K562 (cell line): ENCODE measurements around the gene FCGR3A. TPM values are rescaled to one million over a fixed set of nuclear protein-coding genes. Genes with fewer than 3 reads are reported as not detected.

ENCODE experiments used
- ATAC-seq: fragments of 200-7000 bp; cut with Tn5 transposase; 3 replicates; pipeline ENCODE4 v1.9.1; 2020; ENCODE audit warnings: moderate library complexity
- BruUV-seq: library from RNA; stranded (reverse); fragments of 400-500 nt; replicated peaks from 2 replicates; lab custom pipeline; 2021; lab: Mats Ljungman, UMichigan
- CTCF ChIA-PET: fragments of 300-600 bp; formaldehyde crosslinking; extraction: SDS; loops from one replicate; lab custom pipeline; 2021; ENCODE audit warnings: low intra/inter-chr PET ratio; lab: Yijun Ruan, JAX
- POLR2A ChIA-PET: fragments of 300-600, 350-650 bp; sonication (Branson Sonifier 250); formaldehyde crosslinking; extraction: SDS; loops from one replicate; lab custom pipeline; 2021; ENCODE audit warnings: antibody characterized with exemption, inconsistent platforms; lab: Yijun Ruan, JAX
- DNase-seq, 4 experiments: peaks; one replicate each; pipeline versions ENCODE4 v3.0.0 to v3.0.0-alpha.2; 2011 to 2018; ENCODE audit warnings: low spot score in 3 of 4, mixed read lengths in 3 of 4; ENCODE audit errors: extremely low read depth in 1 of 4
- FAIRE-seq: peaks from 2 replicates; lab custom pipeline; 2011; peaks lifted over from hg19 to GRCh38; lab: Jason Lieb, UNC
- H2AFZ ChIP-seq: 2 replicates; pipeline ENCODE4 v1.6.0; 2011; ENCODE audit warnings: low read depth, low read length, control low read depth, inconsistent platforms
- H3K27ac ChIP-seq: fragments of 200-600 bp; 3 replicates; pipeline ENCODE4 v1.8.0; 2011; ENCODE audit warnings: low read depth, mild to moderate bottlenecking, control low read depth, inconsistent platforms, low read length, moderate library complexity, mixed read lengths; ENCODE audit errors: extremely low read depth
- H3K27me3 ChIP-seq, 2 experiments: fragments of 300-600 bp in 1 of 2; 2 replicates in 1 of 2; 3 replicates in 1 of 2; pipeline versions ENCODE4 v1.6.0 to v1.8.0; 2011; ENCODE audit warnings: inconsistent platforms in 2 of 2, low read length in 2 of 2, mild to moderate bottlenecking in 1 of 2, mixed read lengths in 1 of 2, moderate library complexity in 1 of 2; ENCODE audit not compliant: control insufficient read depth in 2 of 2, insufficient read depth in 2 of 2
- H3K36me3 ChIP-seq: fragments of 300-600 bp; 3 replicates; pipeline ENCODE4 v1.8.0; 2011; ENCODE audit warnings: mild to moderate bottlenecking, low read length, inconsistent platforms; ENCODE audit not compliant: control insufficient read depth, insufficient read depth
- H3K4me1 ChIP-seq, 2 experiments: fragments of 200-600 bp in 1 of 2; replicated peaks in 1 of 2; 2 replicates in 1 of 2; 3 replicates in 1 of 2; pipeline versions ENCODE4 v1.5.1 to v1.8.0; 2011; ENCODE audit warnings: inconsistent platforms in 2 of 2, low read length in 2 of 2, mild to moderate bottlenecking in 1 of 2, mixed read lengths in 1 of 2, moderate library complexity in 1 of 2; ENCODE audit not compliant: control insufficient read depth in 2 of 2, insufficient read depth in 2 of 2
- H3K4me2 ChIP-seq: 2 replicates; pipeline ENCODE4 v1.6.1; 2011; ENCODE audit warnings: low read length, control low read depth, inconsistent platforms, mixed read lengths; ENCODE audit not compliant: insufficient read depth
- H3K4me3 ChIP-seq: fragments of 200-600 bp; sonication (generic), shearing (Covaris generic); 2 replicates; pipeline ENCODE4 v1.5.1; 2016; ENCODE audit warnings: control low read depth, inconsistent platforms
- H3K79me2 ChIP-seq: fragments of 200-600 bp; 3 replicates; pipeline ENCODE4 v1.8.0; 2011; ENCODE audit warnings: low read length, inconsistent platforms; ENCODE audit not compliant: control insufficient read depth, insufficient read depth
- H3K9ac ChIP-seq, 2 experiments: 2 replicates each; pipeline versions ENCODE4 v1.6.0 to v1.6.1; 2011; ENCODE audit warnings: low read depth in 2 of 2, low read length in 2 of 2, control low read depth in 1 of 2, inconsistent platforms in 1 of 2, mild to moderate bottlenecking in 1 of 2, mixed read lengths in 1 of 2; ENCODE audit not compliant: insufficient read depth in 1 of 2
- H3K9me1 ChIP-seq: one replicate; pipeline ENCODE4 v1.6.0; 2011; ENCODE audit warnings: inconsistent platforms, mild to moderate bottlenecking, low read length, moderate library complexity; ENCODE audit not compliant: control insufficient read depth, insufficient read depth
- H3K9me3 ChIP-seq: replicated peaks from 2 replicates; pipeline ENCODE4 v1.5.1; 2011; ENCODE audit warnings: low read depth, low read length, inconsistent platforms; ENCODE audit not compliant: control insufficient read depth, insufficient read depth
- H4K20me1 ChIP-seq: replicated peaks from 2 replicates; pipeline ENCODE4 v1.6.1; 2011; ENCODE audit warnings: low read length, inconsistent platforms, mixed read lengths; ENCODE audit not compliant: control insufficient read depth, insufficient read depth
- ARID4B ChIP-seq: sonication (generic); formaldehyde crosslinking; IDR thresholded peaks from 2 replicates; pipeline ENCODE4 v1.8.0; 2022; ENCODE audit warnings: mild to moderate bottlenecking, missing genetic modification reagents
- CBFA2T2 ChIP-seq: fragments of 450-650 bp; conservative IDR thresholded peaks from 2 replicates; pipeline ENCODE4 v1.6.1; 2017; ENCODE audit warnings: mild to moderate bottlenecking
- CCAR2 ChIP-seq: fragments of 200-400 bp; formaldehyde crosslinking; IDR thresholded peaks from 2 replicates; pipeline ENCODE4 v1.6.1; 2017; ENCODE audit warnings: mild to moderate bottlenecking, low read depth, low read length
- GABPB1 ChIP-seq: sonication (generic); formaldehyde crosslinking; IDR thresholded peaks from 2 replicates; pipeline ENCODE4 v1.8.0; 2022; ENCODE audit warnings: mild to moderate bottlenecking, missing genetic modification reagents
- MEF2A ChIP-seq: IDR thresholded peaks from 2 replicates; pipeline ENCODE4 v1.6.1; 2011; ENCODE audit warnings: low read depth, mild to moderate bottlenecking, low read length, moderate library complexity; ENCODE audit not compliant: control insufficient read depth
- NEUROD1 ChIP-seq: fragments of 150-350 bp; IDR thresholded peaks from 2 replicates; pipeline ENCODE4 v1.6.1; 2014; ENCODE audit warnings: borderline replicate concordance, low read length, low read depth; ENCODE audit not compliant: partially characterized antibody
- SP1 ChIP-seq: sonication (generic); formaldehyde crosslinking; IDR thresholded peaks from 2 replicates; pipeline ENCODE4 v1.8.1; 2022; ENCODE audit warnings: mild to moderate bottlenecking, missing genetic modification reagents
- TBL1XR1 ChIP-seq, 2 experiments: IDR thresholded peaks; 2 replicates each; pipeline ENCODE4 v1.6.1; 2012; ENCODE audit warnings: improper control_type of control experiment in 2 of 2, low read length in 2 of 2, mild to moderate bottlenecking in 1 of 2
- WGBS: fragments of 100-300 bp; shearing (Covaris generic); methylation state at CpG from one replicate; pipeline ENCODE4 v1.1.6; 2016; ENCODE audit warnings: low coverage, mixed read lengths; ENCODE audit not compliant: insufficient coverage; ENCODE audit errors: missing lambda C conversion rate; 5-methylcytosine and 5-hydroxymethylcytosine counted together
- in situ Hi-C: fragments of 300-500 bp; cut with MboI; formaldehyde crosslinking; loops from 4 replicates; pipeline ENCODE4 v1.15.0; 2018; ENCODE audit warnings: inconsistent platforms, mixed read lengths
- intact Hi-C: fragments of 100-400 bp; cut with micrococcal nuclease; formaldehyde crosslinking; loops from 2 replicates; pipeline ENCODE4 v1.14.2; 2022
- polyA plus RNA-seq, 8 experiments: library from polyadenylated mRNA; depleted of rRNA in 4 of 8; stranded (reverse) in 5 of 8; unstranded in 3 of 8; fragments of >200 nt; fragmentation: Nextera tagmentation in 2 of 8; fragmentation: Illumina TruSeq in 1 of 8; extraction: Ambion mirVana in 2 of 8; extraction: Trizol in 1 of 8; gene quantifications; 2 replicates each; pipeline versions ENCODE4 v1.2.1 to v1.2.3, GENCODE V29; 2011 to 2014; ENCODE audit warnings: inconsistent platforms in 1 of 8, missing spikeins in 1 of 8
- total RNA-seq, 7 experiments: library from RNA; depleted of rRNA in 6 of 7; stranded (reverse); fragments of >200 nt in 6 of 7; fragmentation: Illumina TruSeq in 2 of 7; extraction: Trizol in 2 of 7; gene quantifications; 2 replicates each; pipeline versions ENCODE4 v1.2.1 to v1.2.3, GENCODE V29; 2011 to 2021; ENCODE audit warnings: low replicate concordance in 1 of 7
- TF ChIP-seq, protein P1 (sequence below): sonication (generic); formaldehyde crosslinking; IDR thresholded peaks from 2 replicates; pipeline ENCODE4 v1.8.0; 2023; ENCODE audit warnings: missing genetic modification reagents, mild to moderate bottlenecking, borderline replicate concordance

FCGR3A gene
- total and polyA plus RNA-seq, 9 of the 15 experiments (the other 6 are each of a cell fraction or from before 2014, with no cell fraction given): 0.04 to 0.29 (median 0.14) TPM; not detected in 3

- TF ChIP-seq CBFA2T2 (no peak), SP1 (peak; percentile 34; the same call in 1 of the 2 replicates), CCAR2 (no peak), ARID4B (CRISPR knock-in tag) (no peak), GABPB1 (CRISPR knock-in tag) (no peak)
These were observed 46.2 kb downstream of the FCGR3A start (continued) for GRCh38 chr1:161503394-161503748.

- peak; percentile 52 for ATAC-seq
- Histone ChIP-seq H2AFZ (peak overlapping the region; percentile 74), H3K4me2 (peak overlapping the region; percentile 15; the same call in 1 of the 2 replicates), H3K4me1 (peaks cover 13 to 49% of the 10 kb centered on the region in 2 experiments), H3K9me1 (no peaks in the 10 kb centered on the region), H3K36me3 (peaks cover 8% of the 10 kb centered on the region; the same call in 2 of the 3 replicates), H3K4me3 (no peak overlapping the region), H3K79me2 (peaks cover 37% of the 10 kb centered on the region), H4K20me1 (no peaks in the 10 kb centered on the region), H3K9me3 (no peaks in the 10 kb centered on the region), H3K9ac (peak overlapping the region in 1 of 2 experiments; percentile 56; a peak in 3 of 4 replicates), H3K27me3 (no peaks in the 10 kb centered on the region), H3K27ac (peak overlapping the region; percentile 87)
- intact Hi-C loops: no loop called here
- FAIRE-seq: peak; percentile 87
- ChIA-PET CTCF (no interaction called here), POLR2A (interaction anchor here (0.6 to 1.6 kb wide), 3 partner anchors 7 to 18 kb away, joined by 3 to 6 read pairs (median 3); no protein-coding TSS in a partner anchor)
- in situ Hi-C loops: no loop called here
- WGBS: 0% methylated on average over 1 of the region's 1 CpG
- no TSS peak for BruUV-seq
- peak; percentile 48 to 90 (median 68) for DNase-seq
- TF ChIP-seq TBL1XR1 (IDR thresholded peaks at IDR 0.05; ENCODE audit: low read length in 2 of 2) (peak in 1 of 2 experiments; percentile 75; a peak in 2 of 4 replicates), NEUROD1 (peak; percentile 36), MEF2A (peak; percentile 41; the same call in 1 of the 2 replicates)
- TF ChIP-seq, protein P1, sequence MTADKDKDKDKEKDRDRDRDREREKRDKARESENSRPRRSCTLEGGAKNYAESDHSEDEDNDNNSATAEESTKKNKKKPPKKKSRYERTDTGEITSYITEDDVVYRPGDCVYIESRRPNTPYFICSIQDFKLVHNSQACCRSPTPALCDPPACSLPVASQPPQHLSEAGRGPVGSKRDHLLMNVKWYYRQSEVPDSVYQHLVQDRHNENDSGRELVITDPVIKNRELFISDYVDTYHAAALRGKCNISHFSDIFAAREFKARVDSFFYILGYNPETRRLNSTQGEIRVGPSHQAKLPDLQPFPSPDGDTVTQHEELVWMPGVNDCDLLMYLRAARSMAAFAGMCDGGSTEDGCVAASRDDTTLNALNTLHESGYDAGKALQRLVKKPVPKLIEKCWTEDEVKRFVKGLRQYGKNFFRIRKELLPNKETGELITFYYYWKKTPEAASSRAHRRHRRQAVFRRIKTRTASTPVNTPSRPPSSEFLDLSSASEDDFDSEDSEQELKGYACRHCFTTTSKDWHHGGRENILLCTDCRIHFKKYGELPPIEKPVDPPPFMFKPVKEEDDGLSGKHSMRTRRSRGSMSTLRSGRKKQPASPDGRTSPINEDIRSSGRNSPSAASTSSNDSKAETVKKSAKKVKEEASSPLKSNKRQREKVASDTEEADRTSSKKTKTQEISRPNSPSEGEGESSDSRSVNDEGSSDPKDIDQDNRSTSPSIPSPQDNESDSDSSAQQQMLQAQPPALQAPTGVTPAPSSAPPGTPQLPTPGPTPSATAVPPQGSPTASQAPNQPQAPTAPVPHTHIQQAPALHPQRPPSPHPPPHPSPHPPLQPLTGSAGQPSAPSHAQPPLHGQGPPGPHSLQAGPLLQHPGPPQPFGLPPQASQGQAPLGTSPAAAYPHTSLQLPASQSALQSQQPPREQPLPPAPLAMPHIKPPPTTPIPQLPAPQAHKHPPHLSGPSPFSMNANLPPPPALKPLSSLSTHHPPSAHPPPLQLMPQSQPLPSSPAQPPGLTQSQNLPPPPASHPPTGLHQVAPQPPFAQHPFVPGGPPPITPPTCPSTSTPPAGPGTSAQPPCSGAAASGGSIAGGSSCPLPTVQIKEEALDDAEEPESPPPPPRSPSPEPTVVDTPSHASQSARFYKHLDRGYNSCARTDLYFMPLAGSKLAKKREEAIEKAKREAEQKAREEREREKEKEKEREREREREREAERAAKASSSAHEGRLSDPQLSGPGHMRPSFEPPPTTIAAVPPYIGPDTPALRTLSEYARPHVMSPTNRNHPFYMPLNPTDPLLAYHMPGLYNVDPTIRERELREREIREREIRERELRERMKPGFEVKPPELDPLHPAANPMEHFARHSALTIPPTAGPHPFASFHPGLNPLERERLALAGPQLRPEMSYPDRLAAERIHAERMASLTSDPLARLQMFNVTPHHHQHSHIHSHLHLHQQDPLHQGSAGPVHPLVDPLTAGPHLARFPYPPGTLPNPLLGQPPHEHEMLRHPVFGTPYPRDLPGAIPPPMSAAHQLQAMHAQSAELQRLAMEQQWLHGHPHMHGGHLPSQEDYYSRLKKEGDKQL: no peak
These were observed 46.8 kb downstream of the FCGR3A start for GRCh38 chr1:161502641-161503393.
